NCI-H526 (cell line): Measurements from ENCODE around the gene HELZ.

ENCODE experiments used
- DNase-seq, 2 experiments: peaks; one replicate each; lab custom pipeline; 2025; lab: John Stamatoyannopoulos, UW

The HELZ gene

GRCh38 chr17:67074781-67075180 lies 170.2 kb downstream of the HELZ start:
- no peak for DNase-seq

- DNase-seq, result no peak
Measured at GRCh38 chr17:67072885-67073284, 172.1 kb downstream of the HELZ start.

GRCh38 chr17:67071595-67071994 lies 173.4 kb downstream of the HELZ start:
- no peak for DNase-seq

- DNase-seq, result no peak
Measured at GRCh38 chr17:67069603-67070136, 175.3 kb downstream of the HELZ start.

- DNase-seq, result no peak
Measured at GRCh38 chr17:67068999-67069398, 176.0 kb downstream of the HELZ start.

- no peak for DNase-seq
Measured at GRCh38 chr17:67067571-67068482, 177.2 kb downstream of the HELZ start.

GRCh38 chr17:67066717-67067116 lies 178.3 kb downstream of the HELZ start:
- no peak for DNase-seq

- DNase-seq, result no peak
Measured at GRCh38 chr17:67063141-67063540, 181.9 kb downstream of the HELZ start.

GRCh38 chr17:67059372-67059771 lies 185.6 kb downstream of the HELZ start:
- DNase-seq, result no peak

GRCh38 chr17:67058036-67058435 lies 187.0 kb downstream of the HELZ start:
- no peak for DNase-seq

- DNase-seq, result no peak
Measured at GRCh38 chr17:67056746-67057490, 188.1 kb downstream of the HELZ start.

- DNase-seq, result peak in 1 of 2 experiments; percentile 24
Measured at GRCh38 chr17:67055811-67056745, 188.9 kb downstream of the HELZ start.

- no peak for DNase-seq
Measured at GRCh38 chr17:67055041-67055443, 190.0 kb downstream of the HELZ start.

GRCh38 chr17:67054608-67055007 lies 190.4 kb downstream of the HELZ start:
- DNase-seq, result no peak

GRCh38 chr17:67054011-67054591 lies 190.9 kb downstream of the HELZ start:
- DNase-seq, result no peak

- no peak for DNase-seq
Measured at GRCh38 chr17:67053438-67054000, 191.5 kb downstream of the HELZ start.

GRCh38 chr17:67052720-67053437 lies 192.1 kb downstream of the HELZ start:
- DNase-seq, result no peak

- no peak for DNase-seq
Measured at GRCh38 chr17:67051837-67052236, 193.2 kb downstream of the HELZ start.

- no peak for DNase-seq
Measured at GRCh38 chr17:67051155-67051538, 193.8 kb downstream of the HELZ start.

GRCh38 chr17:67050471-67051154 lies 194.4 kb downstream of the HELZ start:
- no peak for DNase-seq
